Adrenal gland (tissue), 12 donors: Measurements from ENCODE around the gene MUC13. TPM values are rescaled to one million over a fixed set of nuclear protein-coding genes. Genes with fewer than 3 reads are reported as not detected.

ENCODE experiments used
- DNase-seq, 7 donors: peaks; one replicate each; pipeline ENCODE4 v3.0.0-alpha.2; 2019 to 2020
- H3K27ac ChIP-seq, 5 donors: fragments of 200-600 bp; sonication (generic) in 4 of 5; 1 replicate in 3 of 5; 2 replicates in 2 of 5; pipeline versions ENCODE4 v1.5.1 to v1.8.0; 2016 to 2020; ENCODE audit warnings: mild to moderate bottlenecking in 1 of 5
- H3K27me3 ChIP-seq: fragments of 200-600 bp; 2 replicates; pipeline ENCODE4 v1.8.0; 2021
- H3K36me3 ChIP-seq, 2 donors: fragments of 200-600 bp; replicated peaks in 1 of 2; 1 replicate in 1 of 2; 2 replicates in 1 of 2; pipeline versions ENCODE4 v1.5.1 to v1.8.0; 2018 to 2022
- H3K4me1 ChIP-seq, 2 donors: fragments of 200-600 bp; replicated peaks in 1 of 2; 1 replicate in 1 of 2; 2 replicates in 1 of 2; pipeline versions ENCODE4 v1.5.1 to v1.8.0; 2018 to 2021
- H3K4me3 ChIP-seq, 4 donors: fragments of 200-600 bp; sonication (generic) in 3 of 4; one replicate each; pipeline ENCODE4 v1.5.1; 2016 to 2018
- H3K9me3 ChIP-seq, 3 donors: fragments of 200-600 bp; sonication (generic) in 1 of 3; replicated peaks in 1 of 3; 1 replicate in 2 of 3; 2 replicates in 1 of 3; pipeline versions ENCODE4 v1.5.1 to v1.8.0; 2016 to 2021
- POLR2A ChIP-seq, 2 donors: fragments of 450-650 bp; IDR thresholded peaks; one replicate each; pipeline ENCODE4 v1.6.1; 2017; ENCODE audit warnings: antibody characterized with exemption in 2 of 2, mild to moderate bottlenecking in 2 of 2, moderate library complexity in 1 of 2
- WGBS, 4 donors: extraction: QIAGEN DNeasy Blood & Tissue Kit in 2 of 4; methylation state at CpG; one replicate each; pipeline versions ENCODE4 v1.1.5 to v1.1.7; 2013 to 2017; 5-methylcytosine and 5-hydroxymethylcytosine counted together
- intact Hi-C, 2 donors: fragments of 100-400 bp; cut with DNase I; formaldehyde crosslinking; loops; one replicate each; pipeline versions ENCODE4 v1.14.1 to v1.15.0; 2022 to 2023
- polyA plus RNA-seq, 3 donors: library from polyadenylated mRNA; stranded (reverse); fragments of 200-250 nt in 2 of 3; fragments of 350-450 nt in 1 of 3; fragmentation: Illumina TruSeq in 1 of 3; extraction: RNeasy Lipid Tissue Mini Kit (QIAGEN cat#74804) in 1 of 3; gene quantifications; one replicate each; pipeline ENCODE4 v1.2.3, GENCODE V29; 2013 to 2014
- total RNA-seq, 9 donors: library from RNA; depleted of rRNA in 4 of 9; stranded (reverse); fragments of >200 nt in 4 of 9; fragments of 120-200 nt in 1 of 9; fragmentation: NEBNext Ultra II Directional in 1 of 9; extraction: Animal tissue kit (Norgen Biotek cat#: 25700) in 1 of 9; gene quantifications; one replicate each; pipeline versions ENCODE4 v1.1.0 to v1.2.4, GENCODE V29; 2013 to 2023
- TF ChIP-seq, protein P1 (sequence below), 6 experiments: fragments of 450-650 bp in 4 of 6; fragments of 200-600 bp in 2 of 6; sonication (generic) in 1 of 6; IDR thresholded peaks; 1 replicate in 5 of 6; 2 replicates in 1 of 6; pipeline versions ENCODE4 v1.5.1 to v1.8.0; 2016 to 2021; ENCODE audit warnings: antibody characterized with exemption in 6 of 6, mild to moderate bottlenecking in 2 of 6, moderate library complexity in 1 of 6
- donor health status: healthy with polysubstance abuse.
- donor health status: Bipolar disorder and iron deficiency.
- donor health status: DM: yes; HTN: yes; CAD: no.
- donor health status: DM: no; HTN: no; CAD: no.
- donor health status: DM: no; HTN: no; CAD: no.
- donor health status: DM: yes; HTN: yes; CAD: no.

Gene MUC13
- total and polyA plus RNA-seq, 12 donors: 0.06 to 2.6 (median 0.11) TPM; not detected in 5

DNA sequence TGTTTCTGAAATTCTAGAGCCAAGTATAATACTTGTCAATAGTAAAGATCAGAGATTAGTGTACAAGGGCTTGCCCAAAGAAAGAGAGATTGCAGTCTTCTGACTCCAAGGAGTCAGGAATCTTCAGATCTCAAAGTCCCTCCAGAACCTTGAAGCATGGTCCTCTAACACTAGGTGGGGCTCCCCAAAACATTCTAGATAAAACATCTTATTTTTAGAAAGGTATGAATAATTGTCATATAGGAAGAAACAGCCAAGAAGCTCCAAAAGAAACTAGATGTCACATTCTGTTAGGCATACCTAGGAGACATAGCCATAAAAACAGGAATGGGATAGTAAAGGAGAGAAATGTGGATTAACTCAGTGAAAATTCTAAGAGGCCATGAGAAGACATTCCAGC is 10.7 kb downstream of the MUC13 start:
- no peaks in the 10 kb centered on the region for H3K36me3 ChIP-seq

DNA sequence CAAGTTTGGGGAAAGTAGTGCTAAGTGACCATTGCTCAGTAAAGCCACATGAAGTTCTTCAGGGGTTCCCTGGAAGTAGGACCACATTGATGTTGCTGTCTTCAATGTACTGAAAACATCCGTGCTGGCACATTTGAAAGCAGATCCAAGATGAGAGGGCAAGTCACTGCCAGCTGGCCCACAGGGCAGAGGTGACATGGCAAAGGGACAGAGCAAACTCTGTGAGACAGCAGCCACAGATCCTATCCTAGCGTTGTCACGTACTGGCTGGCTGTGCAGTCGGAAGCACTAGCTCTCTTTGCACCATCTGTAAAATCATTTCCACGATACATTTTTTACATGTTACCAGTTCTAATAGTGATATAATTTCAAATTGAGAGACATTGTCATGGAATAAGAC is 13.8 kb downstream of the MUC13 start:
- Histone ChIP-seq H3K9me3 (no peaks in the 10 kb centered on the region), H3K27me3 (no peaks in the 10 kb centered on the region), H3K36me3 (no peaks in the 10 kb centered on the region), H3K4me3 (no peak overlapping the region), H3K4me1 (no peaks in the 10 kb centered on the region), H3K27ac (no peak overlapping the region)
- WGBS, 4 donors: 87 to 89% (median 88%) methylated on average over 5 of the region's 5 CpGs
- DNase-seq: no peak
- intact Hi-C loops: no loop called here
- no peak for TF ChIP-seq POLR2A (IDR thresholded peaks at IDR 0.05)
- TF ChIP-seq, protein P1, sequence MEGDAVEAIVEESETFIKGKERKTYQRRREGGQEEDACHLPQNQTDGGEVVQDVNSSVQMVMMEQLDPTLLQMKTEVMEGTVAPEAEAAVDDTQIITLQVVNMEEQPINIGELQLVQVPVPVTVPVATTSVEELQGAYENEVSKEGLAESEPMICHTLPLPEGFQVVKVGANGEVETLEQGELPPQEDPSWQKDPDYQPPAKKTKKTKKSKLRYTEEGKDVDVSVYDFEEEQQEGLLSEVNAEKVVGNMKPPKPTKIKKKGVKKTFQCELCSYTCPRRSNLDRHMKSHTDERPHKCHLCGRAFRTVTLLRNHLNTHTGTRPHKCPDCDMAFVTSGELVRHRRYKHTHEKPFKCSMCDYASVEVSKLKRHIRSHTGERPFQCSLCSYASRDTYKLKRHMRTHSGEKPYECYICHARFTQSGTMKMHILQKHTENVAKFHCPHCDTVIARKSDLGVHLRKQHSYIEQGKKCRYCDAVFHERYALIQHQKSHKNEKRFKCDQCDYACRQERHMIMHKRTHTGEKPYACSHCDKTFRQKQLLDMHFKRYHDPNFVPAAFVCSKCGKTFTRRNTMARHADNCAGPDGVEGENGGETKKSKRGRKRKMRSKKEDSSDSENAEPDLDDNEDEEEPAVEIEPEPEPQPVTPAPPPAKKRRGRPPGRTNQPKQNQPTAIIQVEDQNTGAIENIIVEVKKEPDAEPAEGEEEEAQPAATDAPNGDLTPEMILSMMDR (IDR thresholded peaks at IDR 0.05): no peak

More for the DNA sequence above, 10.7 kb downstream of the MUC13 start:
- Histone ChIP-seq H3K27me3 (no peaks in the 10 kb centered on the region), H3K4me1 (no peaks in the 10 kb centered on the region), H3K4me3 (no peak overlapping the region), H3K9me3 (no peaks in the 10 kb centered on the region), H3K27ac (no peak overlapping the region)
- no peak for DNase-seq
- intact Hi-C loops: no loop called here
- no peak for TF ChIP-seq POLR2A (IDR thresholded peaks at IDR 0.05)
- TF ChIP-seq, protein P1 (IDR thresholded peaks at IDR 0.05): no peak

DNA sequence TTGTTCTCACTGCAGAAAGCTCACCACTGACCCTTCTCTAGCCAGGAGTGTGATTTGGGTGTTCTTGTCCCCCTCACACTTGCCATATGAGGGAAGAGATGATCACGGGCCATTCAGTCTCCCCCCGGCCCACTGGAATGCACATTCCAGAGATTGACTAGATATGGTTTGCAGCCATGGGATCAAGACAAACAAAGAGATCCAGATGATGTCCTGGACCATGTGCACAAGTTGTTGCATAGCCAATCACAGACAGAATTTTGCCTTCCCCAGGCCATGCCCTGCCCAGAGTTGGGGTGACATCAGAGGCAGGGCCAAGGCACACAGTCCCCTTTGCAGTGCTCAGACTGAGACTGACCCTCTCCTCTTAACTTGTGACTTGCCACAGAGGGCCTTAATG is 14.8 kb downstream of the MUC13 start:
- no peaks in the 10 kb centered on the region for H3K4me1 ChIP-seq
- no peak overlapping the region for H3K4me3 ChIP-seq
- H3K36me3 ChIP-seq: no peaks in the 10 kb centered on the region
- intact Hi-C loops: no loop called here
- TF ChIP-seq POLR2A (IDR thresholded peaks at IDR 0.05): no peak
- TF ChIP-seq, protein P1 (IDR thresholded peaks at IDR 0.05): no peak
- H3K27ac ChIP-seq: no peak overlapping the region
- 25 to 73% (median 67%) methylated on average over 2 of the region's 2 CpGs; no CpG with 5 or more reads in 1 of the 4 donors for WGBS, 4 donors
- H3K9me3 ChIP-seq: no peaks in the 10 kb centered on the region
- no peaks in the 10 kb centered on the region for H3K27me3 ChIP-seq
- no peak for DNase-seq

DNA sequence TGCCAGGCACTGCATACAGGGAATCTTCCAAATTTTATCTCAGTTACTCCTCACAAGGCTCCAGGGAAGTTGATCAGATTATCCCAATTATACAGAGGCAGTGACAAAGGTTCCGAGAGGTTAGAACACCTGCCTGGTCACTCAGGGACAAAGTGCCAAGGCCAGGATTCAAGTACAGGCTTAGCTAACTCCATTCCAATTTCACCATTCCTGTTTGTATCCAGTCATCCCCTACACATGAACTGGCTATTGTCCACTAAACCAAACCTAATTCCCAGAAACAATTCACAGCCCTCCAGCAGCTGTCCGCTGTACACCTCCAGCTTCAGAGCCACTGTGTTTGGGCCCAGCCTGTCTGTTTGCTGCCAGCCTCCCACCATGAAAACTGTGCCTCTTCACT is 16.0 kb downstream of the MUC13 start:
- WGBS, 4 donors: 88 to 97% (median 94%) methylated on average over 2 of the region's 2 CpGs
- Histone ChIP-seq H3K4me3 (no peak overlapping the region), H3K36me3 (no peaks in the 10 kb centered on the region), H3K4me1 (no peaks in the 10 kb centered on the region), H3K27me3 (no peaks in the 10 kb centered on the region), H3K27ac (no peak overlapping the region), H3K9me3 (no peaks in the 10 kb centered on the region)
- intact Hi-C loops: no loop called here
- no peak for DNase-seq
- TF ChIP-seq, protein P1 (IDR thresholded peaks at IDR 0.05): no peak
- TF ChIP-seq POLR2A (IDR thresholded peaks at IDR 0.05): no peak
